SK-MEL-5 (cell line): ENCODE results near the gene CAMK1D. TPM values are rescaled to one million over a fixed set of nuclear protein-coding genes. Genes with fewer than 3 reads are reported as not detected.

Source experiments
- DNase-seq: peaks from one replicate; pipeline ENCODE4 v3.0.0-alpha.2; 2016; ENCODE audit warnings: low read depth, low spot score
- in situ Hi-C: cut with HindIII; loops from 2 replicates; pipeline ENCODE4 v1.10.0; 2016; ENCODE audit warnings: low sequenced_read_pairs, high pct_unique_total_duplicates, low pct_unique_long_range_greater_than_20kb
- total RNA-seq: library from RNA; depleted of rRNA; stranded (reverse); fragments of >200 nt; shearing (Covaris generic); gene quantifications from 2 replicates; pipeline ENCODE4 v1.2.3, GENCODE V29; 2014

CAMK1D gene
- total RNA-seq, 1 experiment from 2014 or later, result 0.37 TPM

DNA sequence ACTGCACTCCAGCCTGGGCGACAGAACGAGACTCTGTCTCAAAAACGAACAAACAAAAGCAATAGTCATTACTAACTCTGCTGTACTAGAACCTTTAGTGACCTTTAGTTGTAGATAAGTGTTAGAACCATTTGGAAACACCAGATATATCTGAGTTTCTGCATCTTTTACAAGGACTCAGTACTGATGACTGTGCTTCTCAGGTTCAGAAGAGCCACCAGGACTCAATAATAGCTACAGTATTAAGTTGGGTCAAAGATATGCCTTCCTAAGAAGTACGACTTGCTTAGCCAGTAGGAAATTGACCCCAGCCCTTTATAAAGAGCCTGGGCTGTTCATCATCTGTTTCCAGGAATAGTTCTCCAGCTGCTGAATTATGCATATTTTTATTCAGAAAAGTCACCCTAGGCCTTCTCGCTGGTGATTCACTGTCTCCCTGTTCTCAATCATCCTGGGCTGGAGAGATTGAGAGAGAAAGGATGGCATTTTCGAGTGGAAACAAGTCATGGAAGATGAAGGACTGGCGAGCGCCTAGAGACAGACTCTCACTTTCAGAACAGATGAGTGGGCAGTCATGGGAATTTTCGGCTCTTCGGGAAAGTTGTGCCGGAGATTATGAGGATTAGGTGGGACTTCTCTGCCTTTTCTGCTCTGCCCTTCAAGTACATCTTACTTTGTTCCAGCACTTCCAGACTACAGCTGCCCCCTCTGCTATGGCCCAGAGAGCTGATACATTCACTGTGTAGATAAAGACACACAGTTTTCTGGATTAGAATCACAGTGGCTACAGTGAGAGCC lies 336.1 kb downstream of the CAMK1D start:
- no peak for DNase-seq
- in situ Hi-C loops, result no loop called here

DNA sequence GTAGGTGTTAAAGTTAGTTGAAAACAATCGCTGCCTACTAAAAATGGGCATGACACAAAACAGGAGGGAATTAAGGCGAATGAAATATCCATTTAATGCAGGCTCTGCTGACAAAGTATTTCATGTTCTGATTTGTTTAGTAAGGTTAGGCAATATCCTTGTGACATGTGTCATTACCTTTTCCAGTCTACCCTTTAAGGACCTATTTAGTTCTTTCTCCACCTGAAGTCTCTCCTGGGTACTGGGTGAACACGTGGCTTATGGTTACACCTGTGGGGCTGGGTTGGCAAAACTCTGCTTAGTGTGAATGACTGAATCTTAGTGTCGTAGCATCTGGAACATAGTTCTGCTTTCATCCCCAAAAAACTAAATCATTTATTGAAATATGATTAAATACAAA lies 338.6 kb downstream of the CAMK1D start:
- no peak for DNase-seq
- in situ Hi-C loops, result no loop called here

DNA sequence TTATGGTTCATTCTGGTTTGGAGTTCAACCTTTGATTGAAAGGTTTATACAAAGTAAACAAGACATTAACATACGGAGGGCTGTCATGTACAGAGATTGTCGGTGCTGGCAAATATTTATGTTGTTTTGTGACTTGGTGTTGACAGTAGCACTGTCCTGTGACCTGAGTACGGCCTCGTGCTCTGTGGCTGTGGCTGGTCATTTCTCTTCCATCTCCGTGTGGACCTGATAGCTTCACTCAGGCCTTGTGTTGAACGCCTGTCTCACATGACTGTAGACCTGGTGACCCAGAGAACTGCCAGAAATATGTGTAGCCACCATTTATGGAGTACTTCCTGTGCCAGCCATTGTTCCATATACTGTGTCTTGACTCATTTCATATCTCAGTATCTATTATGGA lies 340.5 kb downstream of the CAMK1D start:
- DNase-seq, result no peak
- in situ Hi-C loops, result no loop called here

DNA sequence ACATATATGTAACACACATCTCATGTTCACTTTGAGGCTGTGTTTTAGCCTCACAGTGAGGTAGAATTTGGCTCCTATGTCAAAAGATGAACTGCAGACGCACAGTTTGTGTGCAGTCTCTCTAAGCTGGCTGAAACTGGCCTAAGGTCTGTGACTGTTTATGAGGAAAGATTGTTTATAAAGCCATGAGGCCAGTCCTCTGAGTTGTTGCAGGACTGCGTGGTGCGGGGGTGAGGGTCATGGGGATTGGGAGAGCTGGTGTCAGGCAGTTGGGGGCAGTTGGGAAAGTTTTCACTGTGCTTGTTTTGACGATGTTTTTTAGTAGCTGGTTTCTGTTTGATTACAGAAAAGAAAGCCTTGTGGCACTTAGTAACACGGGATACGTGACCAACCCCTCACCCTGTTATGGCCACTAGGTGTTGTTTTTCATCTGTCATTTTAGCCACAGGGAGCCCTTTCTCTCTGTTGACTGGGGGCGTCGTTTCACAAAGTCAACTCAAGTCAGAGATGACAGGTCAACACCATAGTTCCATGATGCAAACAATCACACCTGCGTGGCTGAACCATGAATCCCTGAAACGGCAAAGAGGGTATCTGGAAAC lies 341.3 kb downstream of the CAMK1D start:
- in situ Hi-C loops, result no loop called here
- no peak for DNase-seq

DNA sequence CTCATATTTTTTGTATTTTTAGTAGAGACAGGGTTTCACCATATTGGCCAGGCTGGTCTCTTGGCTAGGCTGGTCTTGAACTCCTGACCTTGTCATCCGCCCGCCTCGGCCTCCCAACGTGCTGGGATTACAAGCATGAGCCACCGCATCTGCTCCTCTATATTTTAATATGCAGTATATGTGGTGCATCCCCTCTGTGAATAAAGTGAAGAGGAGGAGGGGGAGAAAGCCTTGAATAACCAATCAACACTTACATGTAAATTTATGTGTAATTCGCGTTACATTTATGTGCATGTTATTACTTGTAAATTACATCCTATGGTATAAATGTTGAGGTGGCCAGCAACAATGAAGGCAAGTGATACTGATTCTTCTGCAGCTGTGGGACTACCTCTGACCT lies 342.2 kb downstream of the CAMK1D start:
- no peak for DNase-seq
- in situ Hi-C loops, result no loop called here

DNA sequence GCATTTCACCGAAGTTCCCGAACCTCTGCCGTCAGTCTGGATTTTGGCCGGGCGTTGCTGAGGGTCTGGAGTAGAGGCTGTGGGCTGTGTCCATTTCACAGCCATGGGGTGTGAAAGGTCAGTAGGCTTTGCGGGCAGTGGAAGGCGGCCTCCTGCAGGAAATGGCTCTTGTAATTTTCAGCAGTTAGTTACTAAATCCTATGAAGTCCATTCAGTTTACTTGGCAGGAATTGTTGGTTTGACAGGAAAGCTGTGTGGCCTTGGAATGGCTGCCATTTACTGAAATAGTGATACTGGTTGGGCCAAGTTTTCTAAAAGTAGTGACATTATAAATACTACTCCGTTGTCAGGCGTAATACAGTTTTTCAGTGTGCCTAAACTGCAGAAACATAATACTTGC lies 348.4 kb downstream of the CAMK1D start:
- in situ Hi-C loops, result no loop called here
- DNase-seq, result no peak

DNA sequence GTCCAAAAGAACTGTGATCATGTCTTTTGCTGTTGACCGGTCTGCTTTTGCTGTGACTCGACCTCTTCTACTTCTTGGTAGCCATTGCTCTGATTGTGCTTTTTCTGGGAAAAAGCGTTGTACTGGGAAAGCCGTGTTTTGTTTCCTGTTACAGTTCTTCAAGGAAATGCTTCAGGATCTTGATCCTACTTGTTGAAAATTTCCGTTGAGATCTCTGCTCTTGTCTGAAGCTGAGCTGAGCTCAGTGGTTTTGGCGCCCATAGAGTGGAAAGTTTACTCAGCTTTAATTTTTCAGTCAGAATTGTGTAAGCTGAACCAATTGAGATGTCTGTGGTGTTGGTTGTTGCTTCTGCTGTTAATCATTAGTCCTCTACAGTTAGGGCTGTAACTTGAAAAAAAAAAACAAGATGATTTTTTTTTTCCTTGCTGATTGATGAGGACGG lies 349.9 kb downstream of the CAMK1D start:
- in situ Hi-C loops, result no loop called here
- DNase-seq, result no peak

DNA sequence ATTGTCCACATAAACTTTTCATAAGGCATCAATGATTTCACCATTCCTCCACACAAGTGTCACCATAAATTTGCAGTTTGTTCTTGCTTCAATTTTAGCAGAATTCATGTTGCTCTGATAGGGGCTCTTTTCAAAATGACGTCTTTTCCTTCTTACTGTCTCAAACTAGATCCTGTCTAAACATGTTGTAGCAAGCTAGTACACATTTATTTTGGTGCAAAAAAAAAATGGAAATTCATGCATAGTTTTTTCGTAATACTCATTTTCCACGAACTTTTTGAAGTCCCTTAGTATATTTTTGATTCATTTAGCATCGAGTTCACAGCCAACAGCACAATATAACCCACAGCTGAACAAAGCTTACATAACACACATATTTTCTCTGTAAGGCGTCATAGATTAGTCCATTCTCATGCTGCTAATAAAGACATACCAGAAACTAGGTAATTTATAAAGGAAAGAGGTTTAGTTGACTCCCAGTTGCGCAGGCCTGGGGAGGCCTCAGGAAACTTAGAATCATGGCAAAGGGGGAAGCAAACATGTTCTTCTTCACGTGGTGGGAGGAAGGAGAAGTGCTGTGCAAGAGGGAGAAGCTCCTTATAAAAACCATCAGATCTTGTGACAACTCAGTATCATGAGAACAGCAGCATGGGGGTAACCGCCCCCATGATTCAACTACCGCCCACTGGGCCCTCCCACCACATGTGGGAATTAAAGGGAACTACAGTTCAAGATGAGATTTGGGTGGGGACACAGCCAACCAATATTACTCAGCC lies 350.6 kb downstream of the CAMK1D start:
- in situ Hi-C loops, result no loop called here
- DNase-seq, result no peak

DNA sequence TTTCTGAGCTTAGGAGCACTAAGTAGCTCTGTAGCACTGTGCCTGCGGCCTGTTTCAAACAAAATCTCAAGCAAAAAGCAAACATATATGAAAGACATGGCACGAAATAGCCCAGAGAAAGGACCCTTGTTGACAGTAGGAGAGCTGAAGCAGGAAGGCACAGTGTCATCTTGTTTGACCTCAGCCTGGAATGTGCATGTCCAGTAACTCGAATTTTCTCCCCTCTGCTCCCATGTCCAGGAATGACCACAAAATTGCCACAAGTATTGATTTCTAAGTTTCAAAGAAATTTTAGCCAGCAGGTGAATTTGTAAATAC lies 351.2 kb downstream of the CAMK1D start:
- in situ Hi-C loops, result no loop called here
- DNase-seq, result no peak

DNA sequence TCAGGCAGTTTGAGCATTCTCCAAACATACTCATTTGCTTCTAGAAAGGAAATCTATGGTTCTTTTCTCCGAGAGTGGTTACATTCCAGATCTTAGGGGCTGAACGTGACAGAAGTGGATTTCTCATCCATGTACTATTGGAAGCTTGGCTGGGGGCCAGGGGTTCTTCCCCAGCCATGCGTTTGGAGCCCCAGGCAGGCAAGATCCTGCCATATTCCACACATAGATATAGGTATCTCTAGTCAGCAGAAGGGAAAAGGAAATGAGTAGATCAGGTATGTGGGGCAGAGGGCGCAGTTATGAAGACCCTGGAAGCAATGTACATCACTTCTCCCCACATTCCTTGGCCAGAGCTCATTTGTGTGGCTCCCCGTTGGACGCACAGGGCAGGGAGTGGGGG lies 352.3 kb downstream of the CAMK1D start:
- DNase-seq, result no peak
- in situ Hi-C loops, result no loop called here

DNA sequence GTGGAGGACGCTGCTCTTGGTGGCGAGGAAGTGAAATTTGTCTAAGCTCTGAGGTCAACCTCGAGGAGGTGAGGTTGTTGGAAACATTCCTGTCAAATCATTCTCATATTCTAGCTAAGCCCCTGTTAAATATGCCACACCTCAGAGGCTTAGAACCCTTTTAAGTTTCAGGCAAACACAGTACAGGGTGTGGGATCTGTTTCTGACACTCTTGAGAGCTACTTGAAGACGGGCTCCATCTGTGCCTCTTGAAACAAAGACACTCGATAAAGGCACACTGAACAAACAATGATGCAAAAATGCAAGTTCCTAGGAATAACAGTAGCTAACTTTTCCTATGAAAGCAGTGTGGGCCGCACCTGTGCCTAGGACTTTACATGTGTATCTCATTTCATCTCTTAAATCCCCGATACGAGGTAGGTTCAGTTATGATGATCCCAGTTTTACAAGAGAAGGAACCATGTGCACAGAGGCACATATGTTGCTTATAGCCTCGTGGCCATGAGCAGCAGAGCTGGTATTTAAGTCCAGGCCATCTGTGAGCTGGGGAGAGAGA lies 352.9 kb downstream of the CAMK1D start:
- in situ Hi-C loops, result no loop called here
- no peak for DNase-seq

DNA sequence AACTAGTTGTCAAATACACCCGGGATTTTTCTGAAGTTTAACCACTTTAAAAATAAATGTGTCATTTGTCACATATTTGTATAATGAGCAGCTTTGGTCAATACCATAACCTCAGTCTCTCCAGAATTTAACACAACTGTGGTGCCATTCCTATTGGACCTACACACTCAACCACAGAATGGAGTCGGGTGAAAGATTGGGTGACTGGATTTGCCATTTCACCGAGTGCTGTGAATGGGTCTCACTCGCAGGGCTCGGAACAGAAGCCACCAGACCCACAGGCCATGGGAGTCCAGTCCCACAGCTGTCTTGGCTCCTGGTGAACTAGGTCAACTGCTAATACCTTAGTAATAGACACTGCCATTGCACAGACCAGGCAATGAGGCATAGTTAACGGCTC lies 353.8 kb downstream of the CAMK1D start:
- in situ Hi-C loops, result no loop called here
- DNase-seq, result no peak

DNA sequence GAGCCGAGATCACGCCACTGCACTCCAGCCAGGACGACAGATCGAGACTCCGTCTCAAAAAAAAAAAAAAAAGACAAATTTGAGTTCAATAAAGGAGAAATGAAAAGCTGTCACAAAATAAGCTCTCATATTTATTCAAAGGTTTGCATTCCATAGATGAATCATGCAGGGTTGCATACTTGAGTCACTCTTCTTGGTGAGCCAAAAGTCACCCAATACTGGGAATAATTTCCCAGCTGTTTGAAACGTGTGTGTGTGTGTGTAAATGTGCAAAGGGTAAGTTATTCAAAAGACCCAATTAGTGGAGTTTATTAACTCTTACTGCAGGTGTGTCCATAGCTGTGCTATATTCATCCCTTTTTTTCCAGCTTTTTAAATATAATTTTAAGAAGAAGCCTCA lies 354.5 kb downstream of the CAMK1D start:
- in situ Hi-C loops, result no loop called here
- no peak for DNase-seq

DNA sequence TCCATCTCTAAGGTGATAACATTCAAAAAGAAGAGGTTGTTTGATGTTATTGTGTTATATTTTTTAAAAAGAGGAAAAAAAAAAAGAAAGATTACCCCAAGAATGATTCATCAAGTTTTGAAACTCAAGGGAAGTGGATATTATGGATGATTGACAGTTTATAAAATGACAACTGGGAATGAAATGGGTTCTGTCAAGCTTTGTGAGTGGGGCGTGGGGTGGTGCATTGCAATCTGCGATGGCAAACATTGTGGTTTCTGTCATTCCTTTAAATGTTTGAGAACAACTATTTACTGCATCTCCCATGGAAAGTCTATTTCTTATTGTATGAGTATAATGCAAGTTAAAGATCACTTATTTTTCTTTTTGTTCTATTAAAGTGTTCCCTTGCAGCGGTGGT lies 355.1 kb downstream of the CAMK1D start:
- in situ Hi-C loops, result no loop called here

DNA sequence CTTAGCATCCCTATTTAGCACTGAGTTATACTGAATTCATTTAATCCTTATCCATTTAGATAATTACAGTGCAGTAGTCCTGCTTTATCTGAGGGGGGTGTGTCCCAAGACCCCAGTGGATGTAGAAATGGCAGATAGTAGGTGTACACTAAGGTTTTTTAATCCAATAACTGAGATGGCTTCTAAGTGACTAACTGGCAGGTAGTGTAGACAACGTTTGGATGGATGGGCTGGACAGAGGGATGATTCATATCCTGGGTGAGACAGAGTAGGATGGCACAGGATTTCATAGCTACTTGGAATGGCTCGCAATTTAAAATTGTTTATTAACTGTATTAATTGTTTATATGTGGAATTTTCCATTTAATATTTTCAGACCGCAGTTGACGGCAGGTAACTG lies 356.6 kb downstream of the CAMK1D start:
- in situ Hi-C loops, result no loop called here
- no peak for DNase-seq

More for the DNA sequence above, 355.1 kb downstream of the CAMK1D start:
- DNase-seq, result no peak

DNA sequence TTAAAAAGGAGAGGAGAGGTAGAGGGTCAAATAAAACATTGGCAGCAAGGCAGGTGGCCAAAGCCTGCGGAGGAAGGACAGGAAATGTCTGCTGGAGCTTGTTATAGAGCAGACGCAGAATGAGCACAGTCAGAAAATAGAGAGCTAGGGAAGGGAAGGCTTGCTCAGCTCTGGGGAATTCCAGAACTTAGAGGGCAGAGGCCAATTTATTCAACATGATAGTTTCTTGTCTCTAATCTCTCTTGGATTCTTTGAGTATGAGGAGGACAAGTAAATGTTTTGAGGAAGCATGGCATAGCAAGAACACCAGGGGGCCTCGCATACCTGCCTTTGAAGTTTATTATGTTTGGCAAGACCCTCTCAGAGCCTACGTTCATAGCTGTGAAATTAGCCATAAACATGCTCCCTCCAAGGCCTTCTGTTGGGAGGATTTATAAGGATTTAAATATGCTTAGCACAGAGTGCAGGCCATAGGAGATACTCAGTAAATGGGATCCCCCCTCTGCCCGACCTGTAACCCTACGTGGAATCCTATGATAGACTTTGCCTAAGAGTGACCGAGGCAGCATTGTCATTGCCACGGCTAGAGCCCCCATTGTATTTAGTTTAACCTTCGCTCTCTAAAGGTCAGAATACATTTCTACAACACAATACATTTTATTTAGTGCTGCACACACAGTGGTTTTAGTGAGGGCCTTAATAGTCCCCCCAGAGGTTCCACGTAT lies 358.3 kb downstream of the CAMK1D start:
- in situ Hi-C loops, result no loop called here
- DNase-seq, result no peak

DNA sequence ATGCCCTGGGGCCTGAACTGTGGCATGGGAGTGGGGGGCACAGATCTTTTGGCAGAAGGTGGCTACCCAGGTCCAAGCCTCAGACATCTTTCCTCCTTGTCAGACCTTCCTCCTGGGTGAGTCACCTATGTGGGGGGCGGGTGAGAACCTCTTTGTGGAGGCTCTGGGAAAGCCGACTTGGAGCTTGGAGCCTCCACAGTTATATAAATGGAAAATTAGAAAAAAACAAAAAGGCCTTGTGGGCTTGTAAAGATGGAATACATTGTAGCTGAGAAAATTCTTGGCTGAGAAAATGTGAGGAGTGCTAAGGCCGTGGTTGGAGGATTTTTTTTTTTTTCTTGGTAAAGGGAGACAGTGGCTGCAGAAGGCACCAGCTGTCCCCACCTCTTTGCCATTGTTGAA lies 359.7 kb downstream of the CAMK1D start:
- DNase-seq, result no peak
- in situ Hi-C loops, result no loop called here

DNA sequence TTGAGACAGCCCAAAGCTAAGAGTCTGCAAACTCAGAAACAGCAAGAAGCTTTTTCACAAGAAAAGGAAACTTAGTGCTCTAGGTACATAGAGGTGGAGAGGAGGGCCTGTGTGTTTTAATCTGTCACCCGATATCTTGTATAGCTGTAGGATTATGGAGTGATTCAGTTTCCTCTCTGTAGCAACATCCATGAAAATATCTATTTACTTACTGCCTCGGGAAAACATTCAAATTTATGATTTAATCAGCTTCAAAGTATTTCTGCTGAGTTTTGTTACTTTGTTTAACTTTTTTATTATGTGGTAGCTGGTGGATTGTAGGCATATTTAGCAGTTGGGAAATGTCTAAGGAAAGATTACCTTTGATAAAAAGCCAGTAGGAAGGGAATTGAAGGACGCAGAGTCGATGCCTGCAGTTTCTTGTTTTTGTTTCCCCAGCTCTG lies 360.2 kb downstream of the CAMK1D start:
- in situ Hi-C loops, result no loop called here
- no peak for DNase-seq
